Small intestine (tissue), 7 donors: Measurements from ENCODE around the gene RIPOR1. TPM values are rescaled to one million over a fixed set of nuclear protein-coding genes. Genes with fewer than 3 reads are reported as not detected.

Source experiments
- DNase-seq, 2 donors: peaks; one replicate each; pipeline versions ENCODE4 v3.0.0 to v3.0.0-alpha.2; 2013
- FAIRE-seq: peaks from 2 replicates; lab custom pipeline; 2012; peaks lifted over from hg19 to GRCh38; lab: Jason Lieb, UNC
- H3K27ac ChIP-seq, 3 donors: one replicate each; pipeline ENCODE4 v1.5.1; 2013; ENCODE audit warnings: low read length in 2 of 3, mild to moderate bottlenecking in 2 of 3, control low read depth in 1 of 3, inconsistent platforms in 1 of 3, low read depth in 1 of 3, moderate library complexity in 1 of 3
- H3K27me3 ChIP-seq, 3 donors: one replicate each; pipeline ENCODE4 v1.6.1; 2013; ENCODE audit warnings: low read length in 3 of 3, inconsistent platforms in 1 of 3; ENCODE audit not compliant: control insufficient read depth in 3 of 3, insufficient read depth in 3 of 3
- H3K36me3 ChIP-seq, 3 donors: one replicate each; pipeline ENCODE4 v1.6.1; 2013; ENCODE audit warnings: low read length in 3 of 3, inconsistent platforms in 1 of 3, low read depth in 1 of 3, mild to moderate bottlenecking in 1 of 3, moderate library complexity in 1 of 3; ENCODE audit not compliant: control insufficient read depth in 3 of 3, insufficient read depth in 2 of 3
- H3K4me1 ChIP-seq, 3 donors: one replicate each; pipeline ENCODE4 v1.6.1; 2013; ENCODE audit warnings: low read length in 2 of 3, inconsistent platforms in 1 of 3, low read depth in 1 of 3, mild to moderate bottlenecking in 1 of 3, moderate library complexity in 1 of 3; ENCODE audit not compliant: control insufficient read depth in 3 of 3, insufficient read depth in 2 of 3
- H3K4me3 ChIP-seq, 3 donors: one replicate each; pipeline ENCODE4 v1.5.1; 2013; ENCODE audit warnings: low read length in 3 of 3, control low read depth in 1 of 3, inconsistent platforms in 1 of 3, low read depth in 1 of 3, mild to moderate bottlenecking in 1 of 3, moderate library complexity in 1 of 3
- H3K9me3 ChIP-seq, 2 donors: one replicate each; pipeline ENCODE4 v1.6.1; 2013; ENCODE audit warnings: low read depth in 1 of 2, low read length in 1 of 2; ENCODE audit not compliant: control insufficient read depth in 2 of 2, insufficient read depth in 1 of 2
- WGBS, 3 donors: extraction: QIAGEN DNeasy Blood & Tissue Kit; methylation state at CpG; one replicate each; pipeline ENCODE4 v1.1.7; 2013; 5-methylcytosine and 5-hydroxymethylcytosine counted together
- polyA plus RNA-seq, 4 donors: library from polyadenylated mRNA; stranded (reverse) in 3 of 4; unstranded in 1 of 4; fragments of 200-250 nt in 3 of 4; fragments of 120-200 nt in 1 of 4; gene quantifications; one replicate each; pipeline versions ENCODE4 v1.2.1 to v1.2.3, GENCODE V29; 2013
- donor health status: healthy with polysubstance abuse.
- donor health status: control.
- donor health status: control.
- donor health status: Bipolar disorder and iron deficiency.
- donor health status: healthy.

The RIPOR1 gene
- polyA plus RNA-seq, 4 donors, result 2.9 to 19.1 (median 10.9) TPM

- Histone ChIP-seq H3K27me3 (no peaks in the 10 kb centered on the region), H3K27ac (no peak overlapping the region), H3K4me3 (no peak overlapping the region), H3K4me1 (peaks cover 0 to 3% (median 0%) of the 10 kb centered on the region in 3 donors), H3K9me3 (no peaks in the 10 kb centered on the region), H3K36me3 (peaks cover 0 to 52% (median 0%) of the 10 kb centered on the region in 3 donors)
- DNase-seq (no peak), FAIRE-seq (no peak)
- 74 to 95% (median 85%) methylated on average over 4 of the region's 4 CpGs for WGBS, 3 donors
Measured at GRCh38 chr16:67549240-67549639, 20.6 kb downstream of the RIPOR1 start.

GRCh38 chr16:67549936-67550335 lies 21.3 kb downstream of the RIPOR1 start:
- no peak for FAIRE-seq
- Histone ChIP-seq H3K9me3 (no peaks in the 10 kb centered on the region), H3K4me1 (peaks cover 0 to 3% (median 0%) of the 10 kb centered on the region in 3 donors), H3K27me3 (no peaks in the 10 kb centered on the region), H3K36me3 (peaks cover 0 to 45% (median 0%) of the 10 kb centered on the region in 3 donors), H3K27ac (no peak overlapping the region), H3K4me3 (no peak overlapping the region)
- no peak for DNase-seq
- 79 to 86% (median 84%) methylated on average over 1 of the region's 1 CpG for WGBS, 3 donors

GRCh38 chr16:67551091-67551490 lies 22.5 kb downstream of the RIPOR1 start:
- H3K4me3 ChIP-seq, result no peak overlapping the region
- no peak overlapping the region for H3K27ac ChIP-seq
- H3K36me3 ChIP-seq, result peaks cover 0 to 34% (median 0%) of the 10 kb centered on the region in 3 donors
- DNase-seq (no peak), FAIRE-seq (no peak)
- no peaks in the 10 kb centered on the region for H3K9me3 ChIP-seq
- peaks cover 0 to 3% (median 0%) of the 10 kb centered on the region in 3 donors for H3K4me1 ChIP-seq
- no peaks in the 10 kb centered on the region for H3K27me3 ChIP-seq
- WGBS, 3 donors, result 93 to 98% (median 96%) methylated on average over 2 of the region's 2 CpGs

GRCh38 chr16:67551972-67552371 lies 23.3 kb downstream of the RIPOR1 start:
- Histone ChIP-seq H3K4me3 (no peak overlapping the region), H3K27me3 (no peaks in the 10 kb centered on the region), H3K4me1 (no peaks in the 10 kb centered on the region), H3K27ac (peak overlapping the region in 1 of 3 donors; percentile 36), H3K9me3 (no peaks in the 10 kb centered on the region), H3K36me3 (peaks cover 0 to 25% (median 0%) of the 10 kb centered on the region in 3 donors)
- DNase-seq (no peak), FAIRE-seq (no peak)
- 94 to 97% (median 96%) methylated on average over 2 of the region's 2 CpGs for WGBS, 3 donors

- no peaks in the 10 kb centered on the region for H3K4me1 ChIP-seq
- FAIRE-seq (no peak), DNase-seq (no peak)
- WGBS, 3 donors, result 43 to 79% (median 62%) methylated on average over 4 of the region's 4 CpGs
- H3K9me3 ChIP-seq, result no peaks in the 10 kb centered on the region
- no peak overlapping the region for H3K4me3 ChIP-seq
- no peaks in the 10 kb centered on the region for H3K27me3 ChIP-seq
- peaks cover 0 to 20% (median 0%) of the 10 kb centered on the region in 3 donors for H3K36me3 ChIP-seq
- peak overlapping the region in 1 of 3 donors; percentile 36 for H3K27ac ChIP-seq
Measured at GRCh38 chr16:67552476-67552875, 23.8 kb downstream of the RIPOR1 start.

- peak in 1 of 2 donors; percentile 33 for DNase-seq
- Histone ChIP-seq H3K9me3 (no peaks in the 10 kb centered on the region), H3K27ac (peak overlapping the region in 1 of 3 donors; percentile 83), H3K4me1 (no peaks in the 10 kb centered on the region), H3K27me3 (no peaks in the 10 kb centered on the region), H3K4me3 (no peak overlapping the region), H3K36me3 (peaks cover 0 to 3% (median 0%) of the 10 kb centered on the region in 3 donors)
- no peak for FAIRE-seq
- WGBS, 3 donors, result 53 to 63% (median 62%) methylated on average over 3 of the region's 3 CpGs
Measured at GRCh38 chr16:67555795-67556212, 27.2 kb downstream of the RIPOR1 start.

GRCh38 chr16:67558859-67559258 lies 30.2 kb downstream of the RIPOR1 start:
- Histone ChIP-seq H3K9me3 (no peaks in the 10 kb centered on the region), H3K4me3 (no peak overlapping the region), H3K27ac (no peak overlapping the region), H3K4me1 (peaks cover 0 to 4% (median 0%) of the 10 kb centered on the region in 3 donors), H3K27me3 (no peaks in the 10 kb centered on the region), H3K36me3 (no peaks in the 10 kb centered on the region)
- 75 to 90% (median 89%) methylated on average over 1 of the region's 1 CpG for WGBS, 3 donors
- FAIRE-seq, result no peak
- no peak for DNase-seq

- 74 to 87% (median 83%) methylated on average over 8 of the region's 8 CpGs for WGBS, 3 donors
- DNase-seq, result no peak
- H3K27me3 ChIP-seq, result no peaks in the 10 kb centered on the region
- peaks cover 0 to 11% (median 2%) of the 10 kb centered on the region in 3 donors for H3K4me1 ChIP-seq
- no peak for FAIRE-seq
- no peaks in the 10 kb centered on the region for H3K9me3 ChIP-seq
- peaks cover 0 to 3% (median 0%) of the 10 kb centered on the region in 3 donors for H3K36me3 ChIP-seq
- H3K27ac ChIP-seq, result peak overlapping the region in 2 of 3 donors; percentile 32 to 84
- H3K4me3 ChIP-seq, result no peak overlapping the region
Measured at GRCh38 chr16:67560827-67561342, 32.3 kb downstream of the RIPOR1 start.

- no peak for DNase-seq
Measured at GRCh38 chr16:67561501-67561823, 32.8 kb downstream of the RIPOR1 start.

More at GRCh38 chr16:67561501-67561823, 32.8 kb downstream of the RIPOR1 start:
- Histone ChIP-seq H3K4me1 (peaks cover 0 to 11% (median 2%) of the 10 kb centered on the region in 3 donors), H3K9me3 (no peaks in the 10 kb centered on the region), H3K36me3 (peaks cover 0 to 3% (median 0%) of the 10 kb centered on the region in 3 donors), H3K4me3 (peak overlapping the region; percentile 27 to 62 (median 52)), H3K27me3 (no peaks in the 10 kb centered on the region), H3K27ac (peak overlapping the region; percentile 76 to 93 (median 84))
- no peak for FAIRE-seq
- 2 to 7% (median 4%) methylated on average over 8 of the region's 8 CpGs for WGBS, 3 donors
